Astrocyte (in vitro differentiated cells and primary cell): ENCODE measurements around the gene TTBK1.

ENCODE experiments used
- EZH2 ChIP-seq: IDR thresholded peaks from 2 replicates; pipeline ENCODE4 v1.6.1; 2012; ENCODE audit warnings: mild to moderate bottlenecking, low read length, inconsistent platforms; ENCODE audit not compliant: insufficient read depth
- TF ChIP-seq, protein P1 (sequence below): IDR thresholded peaks from 2 replicates; pipeline ENCODE4 v1.5.1; 2011; ENCODE audit warnings: low read depth, mild to moderate bottlenecking, inconsistent platforms, low read length, moderate library complexity; ENCODE audit not compliant: insufficient read depth

DNA sequence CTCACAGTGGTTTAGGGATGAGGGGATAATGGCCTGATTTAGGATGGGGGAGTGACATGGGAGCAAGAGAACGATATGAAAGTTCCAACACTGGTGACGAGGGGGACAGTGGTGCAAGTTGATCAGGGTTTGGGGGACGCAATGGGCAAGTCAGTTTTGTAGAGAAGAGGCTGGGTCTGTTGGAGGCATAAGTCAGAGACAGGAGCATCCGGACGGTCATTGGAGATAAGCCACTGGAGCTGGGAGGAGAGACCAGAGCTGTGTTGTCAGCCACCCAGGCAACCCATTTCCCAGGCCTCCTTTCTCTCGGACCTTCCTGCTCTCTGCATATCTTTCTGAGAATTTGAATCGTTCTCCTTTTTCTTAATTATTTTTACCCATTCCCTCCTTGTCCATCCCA is 23.5 kb upstream of the TTBK1 start:
- TF ChIP-seq, protein P1, sequence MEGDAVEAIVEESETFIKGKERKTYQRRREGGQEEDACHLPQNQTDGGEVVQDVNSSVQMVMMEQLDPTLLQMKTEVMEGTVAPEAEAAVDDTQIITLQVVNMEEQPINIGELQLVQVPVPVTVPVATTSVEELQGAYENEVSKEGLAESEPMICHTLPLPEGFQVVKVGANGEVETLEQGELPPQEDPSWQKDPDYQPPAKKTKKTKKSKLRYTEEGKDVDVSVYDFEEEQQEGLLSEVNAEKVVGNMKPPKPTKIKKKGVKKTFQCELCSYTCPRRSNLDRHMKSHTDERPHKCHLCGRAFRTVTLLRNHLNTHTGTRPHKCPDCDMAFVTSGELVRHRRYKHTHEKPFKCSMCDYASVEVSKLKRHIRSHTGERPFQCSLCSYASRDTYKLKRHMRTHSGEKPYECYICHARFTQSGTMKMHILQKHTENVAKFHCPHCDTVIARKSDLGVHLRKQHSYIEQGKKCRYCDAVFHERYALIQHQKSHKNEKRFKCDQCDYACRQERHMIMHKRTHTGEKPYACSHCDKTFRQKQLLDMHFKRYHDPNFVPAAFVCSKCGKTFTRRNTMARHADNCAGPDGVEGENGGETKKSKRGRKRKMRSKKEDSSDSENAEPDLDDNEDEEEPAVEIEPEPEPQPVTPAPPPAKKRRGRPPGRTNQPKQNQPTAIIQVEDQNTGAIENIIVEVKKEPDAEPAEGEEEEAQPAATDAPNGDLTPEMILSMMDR = no peak
- TF ChIP-seq EZH2 = no peak
